Esophagus (tissue), 2 donors: ENCODE data around the gene CD160. TPM values are rescaled to one million over a fixed set of nuclear protein-coding genes. Genes with fewer than 3 reads are reported as not detected.
"Not testable (repeated sequence)": the region's sequence is repeated elsewhere in the genome, so short reads cannot be mapped to it uniquely, and the experiment has no call there.

Experiments used
- H3K27ac ChIP-seq, 2 donors: one replicate each; pipeline ENCODE4 v1.5.1; 2013; ENCODE audit warnings: low read depth in 2 of 2, mild to moderate bottlenecking in 2 of 2, inconsistent platforms in 1 of 2, low read length in 1 of 2, moderate library complexity in 1 of 2
- H3K27me3 ChIP-seq, 2 donors: one replicate each; pipeline ENCODE4 v1.6.1; 2013; ENCODE audit warnings: low read length in 2 of 2, control low read depth in 1 of 2, mild to moderate bottlenecking in 1 of 2; ENCODE audit not compliant: insufficient read depth in 2 of 2, control insufficient read depth in 1 of 2
- H3K36me3 ChIP-seq, 2 donors: one replicate each; pipeline ENCODE4 v1.6.1; 2013; ENCODE audit warnings: low read length in 1 of 2; ENCODE audit not compliant: control insufficient read depth in 2 of 2, insufficient read depth in 2 of 2
- H3K4me1 ChIP-seq, 2 donors: one replicate each; pipeline ENCODE4 v1.6.1; 2013; ENCODE audit warnings: low read length in 1 of 2; ENCODE audit not compliant: control insufficient read depth in 2 of 2, insufficient read depth in 2 of 2
- H3K4me3 ChIP-seq, 2 donors: one replicate each; pipeline ENCODE4 v1.5.1; 2013; ENCODE audit warnings: low read length in 2 of 2, mild to moderate bottlenecking in 2 of 2, low read depth in 1 of 2, moderate library complexity in 1 of 2
- H3K9me3 ChIP-seq, 2 donors: one replicate each; pipeline ENCODE4 v1.6.1; 2013; ENCODE audit warnings: mild to moderate bottlenecking in 2 of 2, low read depth in 1 of 2, low read length in 1 of 2, moderate library complexity in 1 of 2; ENCODE audit not compliant: control insufficient read depth in 2 of 2, insufficient read depth in 1 of 2
- WGBS, 2 donors: extraction: QIAGEN DNeasy Blood & Tissue Kit; methylation state at CpG; one replicate each; pipeline ENCODE4 v1.1.7; 2013; 5-methylcytosine and 5-hydroxymethylcytosine counted together
- polyA plus RNA-seq, 2 donors: library from polyadenylated mRNA; stranded (reverse); fragments of 200-250 nt; gene quantifications; one replicate each; pipeline ENCODE4 v1.2.3, GENCODE V29; 2013
- donor health status: healthy with polysubstance abuse.
- donor health status: Bipolar disorder and iron deficiency.

CD160 gene
- polyA plus RNA-seq, 2 donors = 0.05 to 0.71 TPM

GRCh38 chr1:145708063-145708462, 11.2 kb upstream of the CD160 start:
- H3K4me1 ChIP-seq = peaks cover 0 to 2% of the 10 kb centered on the region in 2 donors
- H3K4me3 ChIP-seq = no peak overlapping the region
- no peak overlapping the region for H3K27ac ChIP-seq
- no peaks in the 10 kb centered on the region for H3K36me3 ChIP-seq
- no peaks in the 10 kb centered on the region for H3K9me3 ChIP-seq
- H3K27me3 ChIP-seq = no peaks in the 10 kb centered on the region
- 56 to 67% methylated on average over 7 of the region's 7 CpGs for WGBS, 2 donors

GRCh38 chr1:145710291-145711027, 8.8 kb upstream of the CD160 start:
- Histone ChIP-seq H3K4me3 (no peak overlapping the region), H3K36me3 (no peaks in the 10 kb centered on the region), H3K27ac (no peak overlapping the region), H3K27me3 (no peaks in the 10 kb centered on the region), H3K4me1 (peaks cover 0 to 2% of the 10 kb centered on the region in 2 donors), H3K9me3 (no peaks in the 10 kb centered on the region)
- 69 to 81% methylated on average over 4 of the region's 4 CpGs for WGBS, 2 donors

- Histone ChIP-seq H3K4me1 (no peaks in the 10 kb centered on the region), H3K27me3 (no peaks in the 10 kb centered on the region), H3K9me3 (no peaks in the 10 kb centered on the region), H3K36me3 (no peaks in the 10 kb centered on the region), H3K4me3 (no peak overlapping the region), H3K27ac (no peak overlapping the region)
- 48 to 60% methylated on average over 3 of the region's 3 CpGs for WGBS, 2 donors
Measured at GRCh38 chr1:145711213-145711651, 8.1 kb upstream of the CD160 start.

- WGBS, 2 donors = 58 to 70% methylated on average over 6 of the region's 6 CpGs
- no peak overlapping the region for H3K27ac ChIP-seq
- H3K4me3 ChIP-seq = no peak overlapping the region
- no peaks in the 10 kb centered on the region for H3K27me3 ChIP-seq
- H3K4me1 ChIP-seq = peaks cover 0 to 2% of the 10 kb centered on the region in 2 donors
- H3K9me3 ChIP-seq = no peaks in the 10 kb centered on the region
- H3K36me3 ChIP-seq = no peaks in the 10 kb centered on the region
Measured at GRCh38 chr1:145714524-145715111, 4.7 kb upstream of the CD160 start.

GRCh38 chr1:145716641-145717345, 2.5 kb upstream of the CD160 start:
- WGBS, 2 donors = 69 to 75% methylated on average over 10 of the region's 10 CpGs
- Histone ChIP-seq H3K36me3 (no peaks in the 10 kb centered on the region), H3K4me1 (peaks cover 3% of the 10 kb centered on the region in 2 donors), H3K27me3 (no peaks in the 10 kb centered on the region), H3K4me3 (no peak overlapping the region), H3K27ac (no peak overlapping the region), H3K9me3 (no peaks in the 10 kb centered on the region)

GRCh38 chr1:145717833-145718232, 1.5 kb upstream of the CD160 start:
- Histone ChIP-seq H3K4me1 (peaks cover 3% of the 10 kb centered on the region in 2 donors), H3K4me3 (no peak overlapping the region), H3K27me3 (no peaks in the 10 kb centered on the region), H3K27ac (no peak overlapping the region), H3K36me3 (no peaks in the 10 kb centered on the region), H3K9me3 (no peaks in the 10 kb centered on the region)
- WGBS, 2 donors = 44 to 63% methylated on average over 1 of the region's 1 CpG

- WGBS, 2 donors = 94 to 95% methylated on average over 5 of the region's 5 CpGs
- not testable (repeated sequence) for H3K27me3 ChIP-seq, H3K27ac ChIP-seq, H3K36me3 ChIP-seq, H3K9me3 ChIP-seq, H3K4me3 ChIP-seq, H3K4me1 ChIP-seq
Measured at GRCh38 chr1:145718465-145718864, 834 bp upstream of the CD160 start.

- no peak overlapping the region for H3K4me3 ChIP-seq
- WGBS, 2 donors = 41 to 54% methylated on average over 5 of the region's 5 CpGs
Measured at GRCh38 chr1:145720556-145720877, 1.2 kb downstream of the CD160 start.

GRCh38 chr1:145720878-145721671, 1.8 kb downstream of the CD160 start:
- Histone ChIP-seq H3K27me3 (no peaks in the 10 kb centered on the region), H3K4me1 (peaks cover 3% of the 10 kb centered on the region in 2 donors), H3K27ac (no peak overlapping the region), H3K4me3 (peak overlapping the region in 1 of 2 donors; percentile 23), H3K9me3 (no peaks in the 10 kb centered on the region), H3K36me3 (no peaks in the 10 kb centered on the region)
- WGBS, 2 donors = 7 to 13% methylated on average over 38 to 47 of the region's 47 CpGs

More at GRCh38 chr1:145720556-145720877, 1.2 kb downstream of the CD160 start:
- Histone ChIP-seq H3K27ac (no peak overlapping the region), H3K4me1 (peaks cover 3% of the 10 kb centered on the region in 2 donors), H3K27me3 (no peaks in the 10 kb centered on the region), H3K36me3 (no peaks in the 10 kb centered on the region), H3K9me3 (no peaks in the 10 kb centered on the region)
